OCI-LY7 (cell line): ENCODE results near the gene CEMIP2.

ENCODE experiments used
- CTCF ChIP-seq: fragments of 200-600 bp; sonication (generic); conservative IDR thresholded peaks from 2 replicates; pipeline ENCODE4 v1.5.1; 2014; ENCODE audit warnings: mild to moderate bottlenecking, antibody characterized with exemption, low read length, moderate library complexity, mixed read lengths
- EZH2phosphoT487 ChIP-seq: fragments of 200-600 bp; sonication (generic); IDR thresholded peaks from 2 replicates; pipeline ENCODE4 v1.6.1; 2018; ENCODE audit warnings: low read depth, borderline replicate concordance, mild to moderate bottlenecking, mixed run types, antibody characterized with exemption, low read length, moderate library complexity, mixed read lengths

- TF ChIP-seq CTCF, result no peak
- TF ChIP-seq EZH2phosphoT487, result no peak
Measured at GRCh38 chr9:71710201-71710600, 58.1 kb downstream of the CEMIP2 start.
